ENCODE data around the gene ZFAND6.

Gene ZFAND6

DNA sequence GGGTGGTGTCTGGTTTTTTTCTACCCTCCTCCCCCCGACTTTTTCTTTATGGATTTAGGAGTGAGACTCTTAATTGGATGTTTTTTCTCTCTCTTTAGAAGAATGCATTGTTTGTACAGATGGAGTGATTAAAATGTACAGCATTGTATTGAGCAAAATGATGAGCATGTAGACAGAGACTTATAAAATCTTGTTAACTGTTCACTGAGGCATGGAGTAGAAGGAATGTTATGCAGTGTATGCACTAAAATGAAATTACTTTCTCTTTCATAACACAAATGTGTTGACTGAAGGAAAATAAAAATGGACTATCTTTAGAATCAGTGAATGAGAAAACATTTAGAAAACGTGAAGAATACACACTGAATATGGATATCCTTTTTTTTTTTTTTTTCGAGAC, 39.8 kb downstream of the ZFAND6 start:
- TF ChIP-seq, protein P1, sequence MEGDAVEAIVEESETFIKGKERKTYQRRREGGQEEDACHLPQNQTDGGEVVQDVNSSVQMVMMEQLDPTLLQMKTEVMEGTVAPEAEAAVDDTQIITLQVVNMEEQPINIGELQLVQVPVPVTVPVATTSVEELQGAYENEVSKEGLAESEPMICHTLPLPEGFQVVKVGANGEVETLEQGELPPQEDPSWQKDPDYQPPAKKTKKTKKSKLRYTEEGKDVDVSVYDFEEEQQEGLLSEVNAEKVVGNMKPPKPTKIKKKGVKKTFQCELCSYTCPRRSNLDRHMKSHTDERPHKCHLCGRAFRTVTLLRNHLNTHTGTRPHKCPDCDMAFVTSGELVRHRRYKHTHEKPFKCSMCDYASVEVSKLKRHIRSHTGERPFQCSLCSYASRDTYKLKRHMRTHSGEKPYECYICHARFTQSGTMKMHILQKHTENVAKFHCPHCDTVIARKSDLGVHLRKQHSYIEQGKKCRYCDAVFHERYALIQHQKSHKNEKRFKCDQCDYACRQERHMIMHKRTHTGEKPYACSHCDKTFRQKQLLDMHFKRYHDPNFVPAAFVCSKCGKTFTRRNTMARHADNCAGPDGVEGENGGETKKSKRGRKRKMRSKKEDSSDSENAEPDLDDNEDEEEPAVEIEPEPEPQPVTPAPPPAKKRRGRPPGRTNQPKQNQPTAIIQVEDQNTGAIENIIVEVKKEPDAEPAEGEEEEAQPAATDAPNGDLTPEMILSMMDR (IDR thresholded peaks at IDR 0.05; ENCODE audit: insufficient read depth, low read depth, low read length, missing control alignments), result no peak
- peak overlapping the region; percentile 31 for H3K4me3 ChIP-seq (ENCODE audit: low read depth, low read length)
- peak; percentile 7 for DNase-seq (ENCODE audit: low read depth)

DNA sequence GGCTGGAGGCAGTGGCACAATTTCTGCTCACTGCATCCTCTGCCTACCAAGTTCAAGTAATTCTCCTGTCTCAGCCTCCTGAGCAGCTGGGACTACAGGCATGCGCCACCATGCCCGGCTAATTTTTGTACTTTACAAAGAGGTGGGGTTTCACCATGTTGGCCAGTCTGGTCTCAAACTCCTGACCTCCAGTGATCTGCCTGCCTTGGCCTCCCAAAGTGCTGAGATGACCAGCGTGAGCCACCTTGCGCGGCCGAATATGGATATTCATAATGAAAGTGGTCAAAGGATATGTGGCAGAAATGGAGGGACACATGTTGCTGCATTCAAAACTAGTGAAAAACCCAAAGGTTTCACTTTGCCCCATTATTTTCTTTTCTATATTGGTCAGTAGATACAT, 40.2 kb downstream of the ZFAND6 start:
- peak; percentile 79 for DNase-seq (ENCODE audit: low read depth)
- peak overlapping the region; percentile 31 for H3K4me3 ChIP-seq (ENCODE audit: low read depth, low read length)

DNA sequence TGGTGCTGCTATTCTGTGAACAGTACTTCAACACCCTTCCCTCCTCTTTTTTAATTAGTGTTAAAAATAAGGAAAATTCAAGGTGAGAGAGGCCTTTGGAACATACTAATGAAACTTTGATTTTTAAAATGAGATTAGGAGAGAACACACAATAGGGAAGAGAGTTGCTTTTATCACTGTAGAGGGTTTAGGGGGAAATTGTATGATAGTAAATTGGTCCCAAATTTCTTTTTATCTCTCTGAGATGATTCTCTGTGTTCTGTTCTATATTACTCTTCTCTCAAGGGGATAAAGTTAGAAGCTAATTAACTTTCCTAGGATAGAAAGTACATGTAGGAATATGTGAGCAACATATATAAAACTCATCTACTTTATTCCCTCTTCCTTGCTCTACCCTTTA, 40.8 kb downstream of the ZFAND6 start:
- TF ChIP-seq, protein P1 (IDR thresholded peaks at IDR 0.05; ENCODE audit: insufficient read depth, low read depth, low read length, missing control alignments), result no peak
- no peak overlapping the region for H3K4me3 ChIP-seq (ENCODE audit: low read depth, low read length)
- DNase-seq (ENCODE audit: low read depth), result no peak

DNA sequence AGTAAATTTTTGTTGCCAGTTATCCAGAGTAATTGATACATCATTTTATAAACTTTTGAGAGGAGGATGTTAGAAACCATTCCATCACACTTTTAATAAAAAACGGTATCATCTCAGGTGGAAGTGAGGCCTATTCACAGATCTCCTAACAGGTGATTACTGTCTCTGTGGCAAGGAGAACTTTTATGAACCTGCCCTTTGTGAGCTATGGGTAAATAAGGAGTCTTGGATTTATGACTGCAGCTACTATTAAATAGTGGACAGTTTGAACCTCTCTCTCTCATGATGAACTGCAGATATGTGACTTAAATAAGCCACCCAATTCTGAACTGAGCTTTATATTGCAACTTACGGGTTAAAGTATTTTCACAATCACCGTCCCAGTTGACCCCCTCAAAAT, 45.7 kb downstream of the ZFAND6 start:
- DNase-seq (ENCODE audit: low read depth), result no peak
- TF ChIP-seq, protein P1 (IDR thresholded peaks at IDR 0.05; ENCODE audit: insufficient read depth, low read depth, low read length, missing control alignments), result no peak

DNA sequence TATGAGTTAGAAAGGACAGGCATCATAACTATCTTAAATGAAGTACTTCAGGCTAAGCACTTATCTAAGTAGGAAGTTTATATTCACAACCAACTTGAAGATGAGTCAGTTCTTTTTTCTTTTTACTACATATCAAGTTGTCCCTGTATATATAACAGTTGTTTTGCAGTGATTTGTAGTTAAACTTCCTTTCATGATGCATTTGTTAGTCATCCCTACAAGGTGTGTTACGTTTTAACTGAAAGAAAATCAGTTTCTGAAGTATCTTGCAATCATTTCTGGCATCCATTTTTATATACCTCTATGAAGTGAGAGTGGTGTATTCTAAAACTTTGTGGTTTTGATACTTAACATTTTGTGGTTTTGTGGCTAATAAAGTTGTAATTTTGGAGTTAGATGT, 46.1 kb downstream of the ZFAND6 start:
- no peak for DNase-seq (ENCODE audit: low read depth)
- TF ChIP-seq, protein P1 (IDR thresholded peaks at IDR 0.05; ENCODE audit: insufficient read depth, low read depth, low read length, missing control alignments), result no peak
- H3K4me3 ChIP-seq (ENCODE audit: low read depth, low read length), result no peak overlapping the region

More for the DNA sequence above, 45.7 kb downstream of the ZFAND6 start:
- no peak overlapping the region for H3K4me3 ChIP-seq (ENCODE audit: low read depth, low read length)

DNA sequence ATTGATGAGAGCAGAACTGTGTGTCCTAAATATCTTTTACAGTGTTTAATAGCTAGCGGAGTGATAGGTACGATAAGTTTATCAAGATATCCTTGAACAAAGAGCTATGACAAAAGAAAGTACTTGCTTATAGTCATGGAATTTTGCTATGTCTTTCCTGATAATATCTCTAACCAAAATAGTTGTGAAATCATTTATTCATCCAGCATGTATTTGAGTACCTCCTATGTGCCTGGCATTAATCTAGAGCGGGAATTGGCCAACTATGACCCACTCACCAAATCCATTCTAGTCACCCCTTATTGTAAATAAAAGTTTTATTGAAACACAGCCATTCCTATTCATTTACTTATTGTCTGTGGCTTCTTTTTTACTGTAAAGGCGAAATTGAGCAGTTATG, 46.6 kb downstream of the ZFAND6 start:
- DNase-seq (ENCODE audit: low read depth), result no peak
- TF ChIP-seq, protein P1 (IDR thresholded peaks at IDR 0.05; ENCODE audit: insufficient read depth, low read depth, low read length, missing control alignments), result no peak
- no peak overlapping the region for H3K4me3 ChIP-seq (ENCODE audit: low read depth, low read length)

DNA sequence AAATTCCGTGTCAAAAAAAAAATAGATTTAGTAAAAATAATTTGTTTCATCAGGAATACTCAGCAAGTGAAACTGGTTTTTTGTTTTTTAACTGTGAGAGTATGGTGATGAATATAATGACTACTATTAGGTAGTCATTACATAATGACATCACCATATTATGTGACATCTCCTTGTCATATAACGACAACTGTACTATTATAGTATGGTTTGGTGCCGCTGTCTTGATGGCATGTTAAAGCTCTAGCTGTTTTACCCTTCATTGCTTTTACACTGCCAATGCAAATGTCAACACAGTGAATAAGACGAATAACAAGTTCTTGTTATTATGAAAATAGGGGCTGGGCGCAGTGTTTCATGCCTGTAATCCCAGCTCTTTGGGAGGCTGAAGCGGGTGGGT, 47.7 kb downstream of the ZFAND6 start:
- TF ChIP-seq, protein P1 (IDR thresholded peaks at IDR 0.05; ENCODE audit: insufficient read depth, low read depth, low read length, missing control alignments), result no peak
- DNase-seq (ENCODE audit: low read depth), result no peak
- no peak overlapping the region for H3K4me3 ChIP-seq (ENCODE audit: low read depth, low read length)
